IMR-90 (cell line): ENCODE measurements around the gene SLC25A51. TPM values are rescaled to one million over a fixed set of nuclear protein-coding genes. Genes with fewer than 3 reads are reported as not detected.

Source experiments
- ATAC-seq: fragments of 200-7000 bp; cut with Tn5 transposase; 2 replicates; pipeline ENCODE4 v1.9.1; 2020; ENCODE audit warnings: low read depth, mild to moderate bottlenecking, moderate library complexity
- BruUV-seq: library from RNA; stranded (reverse); fragments of 400-500 nt; replicated peaks from 2 replicates; lab custom pipeline; 2021; lab: Mats Ljungman, UMichigan
- CTCF ChIA-PET: fragments of 300-600 bp; formaldehyde crosslinking; extraction: SDS; loops from one replicate; lab custom pipeline; 2021; ENCODE audit warnings: antibody characterized with exemption; lab: Yijun Ruan, JAX
- POLR2A ChIA-PET: fragments of 300-600 bp; sonication (Branson Sonifier 250); formaldehyde crosslinking; loops from one replicate; lab custom pipeline; 2022; ENCODE audit warnings: antibody characterized with exemption; ENCODE audit not compliant: unreplicated experiment; lab: Charles Lee
- DNase-seq: peaks from one replicate; pipeline ENCODE4 v3.0.0; 2013
- H2AFZ ChIP-seq: replicated peaks from 2 replicates; pipeline ENCODE3; 2013; ENCODE audit warnings: low read length, mild to moderate bottlenecking; ENCODE audit not compliant: poor library complexity
- H2AK5ac ChIP-seq: 2 replicates; pipeline ENCODE4 v1.6.1; 2013; ENCODE audit warnings: low read depth, low read length, inconsistent platforms
- H2AK9ac ChIP-seq: replicated peaks from 2 replicates; pipeline ENCODE3; 2013; ENCODE audit warnings: mild to moderate bottlenecking, low read depth, low read length, moderate library complexity; ENCODE audit not compliant: poor library complexity
- H2BK120ac ChIP-seq: 2 replicates; pipeline ENCODE4 v1.6.1; 2013; ENCODE audit warnings: low read depth, low read length, inconsistent platforms
- H2BK15ac ChIP-seq: 3 replicates; pipeline ENCODE4 v1.6.1; 2013; ENCODE audit warnings: low read depth, low read length, inconsistent platforms
- H2BK20ac ChIP-seq: 2 replicates; pipeline ENCODE4 v1.6.1; 2013; ENCODE audit warnings: low read depth, mild to moderate bottlenecking, inconsistent platforms, low read length, moderate library complexity
- H2BK5ac ChIP-seq: 2 replicates; pipeline ENCODE4 v1.6.1; 2013; ENCODE audit warnings: mild to moderate bottlenecking, low read depth, low read length, inconsistent platforms; ENCODE audit not compliant: poor library complexity, severe bottlenecking
- H3K14ac ChIP-seq: replicated peaks from 2 replicates; pipeline ENCODE4 v1.6.1; 2013; ENCODE audit warnings: low read depth, low read length, inconsistent platforms
- H3K18ac ChIP-seq: 2 replicates; pipeline ENCODE4 v1.6.1; 2013; ENCODE audit warnings: low read depth, low read length, control low read depth
- H3K23ac ChIP-seq: 2 replicates; pipeline ENCODE4 v1.6.1; 2013; ENCODE audit warnings: low read depth, low read length, inconsistent platforms
- H3K27ac ChIP-seq: 2 replicates; pipeline ENCODE4 v1.5.1; 2013; ENCODE audit warnings: mild to moderate bottlenecking, control low read depth, low read length; ENCODE audit not compliant: insufficient read depth
- H3K27me3 ChIP-seq: 2 replicates; pipeline ENCODE4 v1.6.1; 2013; ENCODE audit warnings: low read length; ENCODE audit not compliant: control insufficient read depth, insufficient read depth
- H3K36me3 ChIP-seq: 2 replicates; pipeline ENCODE4 v1.6.1; 2013; ENCODE audit warnings: low read length, mixed read lengths; ENCODE audit not compliant: control insufficient read depth, insufficient read depth
- H3K4ac ChIP-seq: 2 replicates; pipeline ENCODE4 v1.6.1; 2013; ENCODE audit warnings: low read depth, low read length, inconsistent platforms
- H3K4me1 ChIP-seq: 2 replicates; pipeline ENCODE4 v1.6.1; 2013; ENCODE audit warnings: low read length, mixed read lengths; ENCODE audit not compliant: control insufficient read depth, insufficient read depth
- H3K4me2 ChIP-seq: 2 replicates; pipeline ENCODE4 v1.6.1; 2013; ENCODE audit warnings: low read depth, mild to moderate bottlenecking, control low read depth, low read length, moderate library complexity
- H3K4me3 ChIP-seq: 2 replicates; pipeline ENCODE4 v1.5.1; 2013; ENCODE audit warnings: low read depth, mild to moderate bottlenecking, control low read depth, low read length, moderate library complexity; ENCODE audit not compliant: insufficient read depth
- H3K56ac ChIP-seq: 2 replicates; pipeline ENCODE4 v1.6.1; 2013; ENCODE audit warnings: low read length, inconsistent platforms; ENCODE audit not compliant: insufficient read depth; ENCODE audit errors: extremely low read depth
- H3K79me1 ChIP-seq, 2 experiments: 2 replicates each; pipeline ENCODE4 v1.6.1; 2013; ENCODE audit warnings: low read length in 2 of 2, inconsistent platforms in 1 of 2, low read depth in 1 of 2
- H3K9ac ChIP-seq: 2 replicates; pipeline ENCODE4 v1.6.1; 2013; ENCODE audit warnings: low read depth, low read length, control low read depth
- H3K9me1 ChIP-seq: 2 replicates; pipeline ENCODE4 v1.6.1; 2013; ENCODE audit warnings: low read length, inconsistent platforms; ENCODE audit not compliant: insufficient read depth
- H3K9me3 ChIP-seq: 2 replicates; pipeline ENCODE4 v1.6.1; 2013; ENCODE audit warnings: low read length; ENCODE audit not compliant: control insufficient read depth, insufficient read depth
- H4K20me1 ChIP-seq: 2 replicates; pipeline ENCODE4 v1.6.1; 2013; ENCODE audit warnings: low read length, inconsistent platforms; ENCODE audit not compliant: insufficient read depth
- H4K5ac ChIP-seq: 2 replicates; pipeline ENCODE4 v1.6.1; 2013; ENCODE audit warnings: mild to moderate bottlenecking, low read depth, low read length, control low read depth
- H4K8ac ChIP-seq, 2 experiments: 2 replicates each; pipeline ENCODE4 v1.6.1; 2013; ENCODE audit warnings: low read depth in 2 of 2, low read length in 2 of 2, control low read depth in 1 of 2, inconsistent platforms in 1 of 2
- H4K91ac ChIP-seq: 2 replicates; pipeline ENCODE4 v1.6.1; 2013; ENCODE audit warnings: low read depth, low read length, inconsistent platforms; ENCODE audit not compliant: insufficient read depth
- CEBPB ChIP-seq: IDR thresholded peaks from 2 replicates; pipeline ENCODE4 v1.6.1; 2012; ENCODE audit warnings: low read depth, low read length, improper control_type of control experiment
- CHD1 ChIP-seq: IDR thresholded peaks from 2 replicates; pipeline ENCODE4 v1.6.1; 2012; ENCODE audit warnings: low read depth, low read length, improper control_type of control experiment
- MXI1 ChIP-seq: IDR thresholded peaks from 2 replicates; pipeline ENCODE4 v1.6.1; 2012; ENCODE audit warnings: low read depth, mild to moderate bottlenecking, low read length, moderate library complexity, borderline replicate concordance
- SMC3 ChIP-seq: fragments of 150-350 bp; IDR thresholded peaks from 2 replicates; pipeline ENCODE4 v1.6.1; 2016; ENCODE audit warnings: low read depth, mild to moderate bottlenecking, antibody characterized with exemption, low read length, moderate library complexity
- WGBS, 2 experiments: methylation state at CpG; one replicate each; pipeline versions ENCODE4 v1.1.5 to v1.1.7; 2013; ENCODE audit warnings: missing lambda C conversion rate in 2 of 2; ENCODE audit not compliant: insufficient read length in 1 of 2; ENCODE audit errors: extremely low coverage in 2 of 2; 5-methylcytosine and 5-hydroxymethylcytosine counted together
- dilution Hi-C: fragments of 300-500 bp; cut with HindIII; formaldehyde crosslinking; loops from one replicate; pipeline ENCODE4 v1.14.3; 2018; ENCODE audit warnings: low sequenced_read_pairs; ENCODE audit not compliant: unreplicated experiment
- in situ Hi-C: fragments of 300-500 bp; cut with MboI; formaldehyde crosslinking; loops from 3 replicates; pipeline ENCODE4 v1.14.3; 2019; ENCODE audit warnings: low sequenced_read_pairs, inconsistent platforms, mixed read lengths
- intact Hi-C: fragments of 100-400 bp; cut with micrococcal nuclease; formaldehyde crosslinking; loops from 2 replicates; pipeline ENCODE4 v1.10.0; 2022
- polyA plus RNA-seq, 3 experiments: library from polyadenylated mRNA; depleted of rRNA; stranded (reverse); fragments of >200 nt; gene quantifications; 2 replicates each; pipeline ENCODE4 v1.2.3, GENCODE V29; 2012; ENCODE audit warnings: low replicate concordance in 1 of 3
- total RNA-seq: library from RNA; depleted of rRNA; stranded (reverse); fragments of >200 nt; gene quantifications from 2 replicates; pipeline ENCODE4 v1.2.3, GENCODE V29; 2012

SLC25A51 gene
- total and polyA plus RNA-seq, 2 of the 4 experiments (the other 2 are of a cell fraction): 14.1 to 81.6 TPM

GRCh38 chr9:37916471-37917312 is 12.8 kb upstream of the SLC25A51 start:
- Histone ChIP-seq H3K18ac (no peak overlapping the region), H3K27ac (peak overlapping the region; percentile 20; the same call in 1 of the 2 replicates), H4K91ac (no peak overlapping the region; the same call in 1 of the 2 replicates), H3K14ac (no peak overlapping the region), H3K36me3 (peaks cover 50% of the 10 kb centered on the region), H3K9ac (no peak overlapping the region), H2BK120ac (no peak overlapping the region), H3K56ac (no peak overlapping the region), H3K4me2 (no peak overlapping the region), H2AK9ac (peak overlapping the region; percentile 45), H3K9me3 (no peaks in the 10 kb centered on the region), H2AK5ac (0 out of 2 replicates have a peak overlapping the region, but pooled peaks have one; percentile 46), H3K23ac (peak overlapping the region; percentile 28; the same call in 1 of the 2 replicates), H3K4me3 (no peak overlapping the region), H4K5ac (no peak overlapping the region; the same call in 1 of the 2 replicates), H3K4me1 (peaks cover 14% of the 10 kb centered on the region), H3K4ac (peak overlapping the region; percentile 61), H3K9me1 (peaks cover 6% of the 10 kb centered on the region; the same call in 1 of the 2 replicates), H4K20me1 (peaks cover 8% of the 10 kb centered on the region), H2BK15ac (no peak overlapping the region), H2BK20ac (no peak overlapping the region), H2AFZ (no peak overlapping the region), H3K27me3 (no peaks in the 10 kb centered on the region), H2BK5ac (no peak overlapping the region), H3K79me1 (peaks cover 17 to 62% of the 10 kb centered on the region in 2 experiments; a peak in 3 of 4 replicates), H4K8ac (peak overlapping the region in 1 of 2 experiments; percentile 19; a peak in 1 of 4 replicates)
- ATAC-seq: no peak
- intact Hi-C loops: no loop called here
- ChIA-PET POLR2A (interaction anchor here (0.6 kb wide), 4 partner anchors 110 to 599 kb away, joined by 3 to 13 read pairs (median 11); no protein-coding TSS in a partner anchor), CTCF (no interaction called here)
- BruUV-seq: no TSS peak
- in situ Hi-C loops: no loop called here
- dilution Hi-C loops: loop anchor here (25.0 kb wide), 1 partner anchor 471 kb away; the partner anchor contains the start of gene ALDH1B1
- TF ChIP-seq CHD1 (no peak), MXI1 (no peak), SMC3 (no peak), CEBPB (no peak)
- 91% methylated on average over 6 of the region's 18 CpGs; no CpG with 5 or more reads in 1 of the 2 experiments for WGBS, 2 experiments
- DNase-seq: no peak
